ENCODE measurements around the gene MAP3K3.

MAP3K3 gene

GRCh38 chr17:63692195-63692816, 70.1 kb downstream of the MAP3K3 start:
- no peak overlapping the region for H3K4me3 ChIP-seq (replicated peaks; ENCODE audit: insufficient read depth, low read length)
- no peak for DNase-seq (ENCODE audit: low read depth in 1 of 2, low spot score in 1 of 2)
- no peak overlapping the region for H3K27ac ChIP-seq (replicated peaks)
- H3K27me3 ChIP-seq (ENCODE audit: insufficient read depth, poor library complexity, severe bottlenecking) = no peaks in the 10 kb centered on the region
- TF ChIP-seq GABPA (IDR thresholded peaks at IDR 0.05; ENCODE audit: low read depth) (no peak), SPI1 (IDR thresholded peaks at IDR 0.05; ENCODE audit: borderline replicate concordance, low read depth) (no peak), POLR2AphosphoS5 (IDR thresholded peaks at IDR 0.05; ENCODE audit: low read depth) (no peak)
- TF ChIP-seq, protein P1, sequence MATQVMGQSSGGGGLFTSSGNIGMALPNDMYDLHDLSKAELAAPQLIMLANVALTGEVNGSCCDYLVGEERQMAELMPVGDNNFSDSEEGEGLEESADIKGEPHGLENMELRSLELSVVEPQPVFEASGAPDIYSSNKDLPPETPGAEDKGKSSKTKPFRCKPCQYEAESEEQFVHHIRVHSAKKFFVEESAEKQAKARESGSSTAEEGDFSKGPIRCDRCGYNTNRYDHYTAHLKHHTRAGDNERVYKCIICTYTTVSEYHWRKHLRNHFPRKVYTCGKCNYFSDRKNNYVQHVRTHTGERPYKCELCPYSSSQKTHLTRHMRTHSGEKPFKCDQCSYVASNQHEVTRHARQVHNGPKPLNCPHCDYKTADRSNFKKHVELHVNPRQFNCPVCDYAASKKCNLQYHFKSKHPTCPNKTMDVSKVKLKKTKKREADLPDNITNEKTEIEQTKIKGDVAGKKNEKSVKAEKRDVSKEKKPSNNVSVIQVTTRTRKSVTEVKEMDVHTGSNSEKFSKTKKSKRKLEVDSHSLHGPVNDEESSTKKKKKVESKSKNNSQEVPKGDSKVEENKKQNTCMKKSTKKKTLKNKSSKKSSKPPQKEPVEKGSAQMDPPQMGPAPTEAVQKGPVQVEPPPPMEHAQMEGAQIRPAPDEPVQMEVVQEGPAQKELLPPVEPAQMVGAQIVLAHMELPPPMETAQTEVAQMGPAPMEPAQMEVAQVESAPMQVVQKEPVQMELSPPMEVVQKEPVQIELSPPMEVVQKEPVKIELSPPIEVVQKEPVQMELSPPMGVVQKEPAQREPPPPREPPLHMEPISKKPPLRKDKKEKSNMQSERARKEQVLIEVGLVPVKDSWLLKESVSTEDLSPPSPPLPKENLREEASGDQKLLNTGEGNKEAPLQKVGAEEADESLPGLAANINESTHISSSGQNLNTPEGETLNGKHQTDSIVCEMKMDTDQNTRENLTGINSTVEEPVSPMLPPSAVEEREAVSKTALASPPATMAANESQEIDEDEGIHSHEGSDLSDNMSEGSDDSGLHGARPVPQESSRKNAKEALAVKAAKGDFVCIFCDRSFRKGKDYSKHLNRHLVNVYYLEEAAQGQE (IDR thresholded peaks at IDR 0.05; ENCODE audit: insufficient replicate concordance, low read depth) = no peak
- TF ChIP-seq, protein P2, sequence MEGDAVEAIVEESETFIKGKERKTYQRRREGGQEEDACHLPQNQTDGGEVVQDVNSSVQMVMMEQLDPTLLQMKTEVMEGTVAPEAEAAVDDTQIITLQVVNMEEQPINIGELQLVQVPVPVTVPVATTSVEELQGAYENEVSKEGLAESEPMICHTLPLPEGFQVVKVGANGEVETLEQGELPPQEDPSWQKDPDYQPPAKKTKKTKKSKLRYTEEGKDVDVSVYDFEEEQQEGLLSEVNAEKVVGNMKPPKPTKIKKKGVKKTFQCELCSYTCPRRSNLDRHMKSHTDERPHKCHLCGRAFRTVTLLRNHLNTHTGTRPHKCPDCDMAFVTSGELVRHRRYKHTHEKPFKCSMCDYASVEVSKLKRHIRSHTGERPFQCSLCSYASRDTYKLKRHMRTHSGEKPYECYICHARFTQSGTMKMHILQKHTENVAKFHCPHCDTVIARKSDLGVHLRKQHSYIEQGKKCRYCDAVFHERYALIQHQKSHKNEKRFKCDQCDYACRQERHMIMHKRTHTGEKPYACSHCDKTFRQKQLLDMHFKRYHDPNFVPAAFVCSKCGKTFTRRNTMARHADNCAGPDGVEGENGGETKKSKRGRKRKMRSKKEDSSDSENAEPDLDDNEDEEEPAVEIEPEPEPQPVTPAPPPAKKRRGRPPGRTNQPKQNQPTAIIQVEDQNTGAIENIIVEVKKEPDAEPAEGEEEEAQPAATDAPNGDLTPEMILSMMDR (IDR thresholded peaks at IDR 0.05; ENCODE audit: insufficient read depth, low read length) = no peak

GRCh38 chr17:63693411-63694113, 71.3 kb downstream of the MAP3K3 start:
- no peak for DNase-seq (ENCODE audit: low read depth in 1 of 2, low spot score in 1 of 2)
- no peaks in the 10 kb centered on the region for H3K27me3 ChIP-seq (ENCODE audit: insufficient read depth, poor library complexity, severe bottlenecking)
- TF ChIP-seq, protein P1 (IDR thresholded peaks at IDR 0.05; ENCODE audit: insufficient replicate concordance, low read depth) = no peak
- TF ChIP-seq SPI1 (IDR thresholded peaks at IDR 0.05; ENCODE audit: borderline replicate concordance, low read depth) = no peak
- TF ChIP-seq POLR2AphosphoS5 (IDR thresholded peaks at IDR 0.05; ENCODE audit: low read depth) = no peak; the same call in 1 of the 2 replicates
- TF ChIP-seq, protein P2 (IDR thresholded peaks at IDR 0.05; ENCODE audit: insufficient read depth, low read length) = no peak
- no peak for TF ChIP-seq GABPA (IDR thresholded peaks at IDR 0.05; ENCODE audit: low read depth)

DNA sequence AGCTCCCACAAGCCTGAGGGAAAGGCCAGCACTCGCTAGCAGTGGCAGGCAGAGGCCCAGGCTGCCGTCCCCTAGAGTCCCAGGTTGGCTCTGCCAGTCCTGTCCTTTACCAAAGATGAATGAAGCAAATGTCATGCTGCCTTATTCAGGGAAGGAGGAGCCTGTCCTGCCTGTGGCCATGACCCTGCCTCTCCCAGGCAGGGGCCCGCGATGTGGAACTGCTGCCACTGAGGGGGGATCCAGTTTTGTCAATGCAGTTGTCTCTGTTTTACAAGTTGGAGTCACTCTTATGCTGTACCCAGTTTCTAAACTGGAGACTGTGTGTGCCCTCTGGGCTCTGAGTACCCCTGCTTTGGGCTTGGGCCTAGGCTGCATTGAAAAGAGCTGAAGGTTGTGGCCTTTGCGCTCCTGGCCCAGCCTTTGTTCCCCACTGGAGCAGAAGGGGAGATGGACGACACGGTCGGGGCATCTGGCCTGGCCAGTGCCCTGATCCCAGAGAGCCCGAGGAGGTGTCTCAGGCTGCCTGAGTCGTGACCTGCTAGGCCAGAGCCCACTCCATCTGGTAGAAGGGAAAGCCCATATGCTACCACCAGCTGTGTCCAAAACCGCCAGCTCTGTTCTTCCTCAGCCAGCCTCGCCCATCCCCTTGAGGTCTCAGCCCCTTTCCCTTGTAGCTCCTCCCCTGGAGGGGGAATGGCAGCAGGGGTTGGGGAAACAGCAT, 72.2 kb downstream of the MAP3K3 start:
- no peaks in the 10 kb centered on the region for H3K27me3 ChIP-seq (ENCODE audit: insufficient read depth, poor library complexity, severe bottlenecking)
- DNase-seq (ENCODE audit: low read depth in 1 of 2, low spot score in 1 of 2) = no peak
- H3K27ac ChIP-seq (replicated peaks) = no peak overlapping the region
- no peak overlapping the region for H3K4me3 ChIP-seq (replicated peaks; ENCODE audit: insufficient read depth, low read length)
- TF ChIP-seq SPI1 (IDR thresholded peaks at IDR 0.05; ENCODE audit: borderline replicate concordance, low read depth) = no peak

More at GRCh38 chr17:63693411-63694113, 71.3 kb downstream of the MAP3K3 start:
- H3K27ac ChIP-seq (replicated peaks) = no peak overlapping the region
- H3K4me3 ChIP-seq (replicated peaks; ENCODE audit: insufficient read depth, low read length) = no peak overlapping the region

All from HL-60 (cell line).